Spleen (tissue), 7 donors: Measurements from ENCODE around the gene LRP1B.

Experiments
- CTCF ChIP-seq, 11 experiments: fragments of 200-600 bp in 7 of 11; fragments of 450-650 bp in 4 of 11; sonication (generic) in 4 of 11; IDR thresholded peaks in 8 of 11; conservative IDR thresholded peaks in 3 of 11; 1 replicate in 7 of 11; 2 replicates in 4 of 11; pipeline versions ENCODE4 v1.4.0 to v1.8.0; 2016 to 2021; ENCODE audit warnings: antibody characterized with exemption in 11 of 11, inconsistent platforms in 4 of 11, mild to moderate bottlenecking in 1 of 11
- POLR2A ChIP-seq, 3 donors: fragments of 450-650 bp; IDR thresholded peaks; one replicate each; pipeline ENCODE4 v1.5.1; 2017; ENCODE audit warnings: antibody characterized with exemption in 3 of 3, mild to moderate bottlenecking in 1 of 3
- POLR2AphosphoS5 ChIP-seq, 3 donors: sonication (generic); formaldehyde crosslinking; IDR thresholded peaks; one replicate each; pipeline ENCODE4 v1.5.1; 2017; ENCODE audit warnings: antibody characterized with exemption in 3 of 3
- donor health status: DM: no; HTN: no; CAD: no; lungs with moderate emphysema.
- donor health status: DM: no; HTN: no; CAD: no.
- donor health status: DM: no; HTN: no; CAD: no.

GRCh38 chr2:141195087-141195486, 935.7 kb downstream of the LRP1B start:
- TF ChIP-seq POLR2AphosphoS5 (IDR thresholded peaks at IDR 0.05) (no peak), CTCF (IDR thresholded peaks at IDR 0.05 in 8 of 11, conservative IDR thresholded peaks at IDR 0.05 in 3 of 11) (no peak), POLR2A (IDR thresholded peaks at IDR 0.05) (no peak)
